GM18502 (cell line): ENCODE results near the gene NR1H4.
A peak's percentile ranks its signal among the peaks of the same experiment; 100 is the strongest.
"Not testable (repeated sequence)": the region's sequence is repeated elsewhere in the genome, so short reads cannot be mapped to it uniquely, and the experiment has no call there.

Experiments used
- ATAC-seq: cut with Tn5 transposase; IDR thresholded peaks from one replicate; pipeline ENCODE4 v1.9.1; 2021; ENCODE audit warnings: mild to moderate bottlenecking; ENCODE audit not compliant: unreplicated experiment, poor library complexity

The NR1H4 gene

DNA sequence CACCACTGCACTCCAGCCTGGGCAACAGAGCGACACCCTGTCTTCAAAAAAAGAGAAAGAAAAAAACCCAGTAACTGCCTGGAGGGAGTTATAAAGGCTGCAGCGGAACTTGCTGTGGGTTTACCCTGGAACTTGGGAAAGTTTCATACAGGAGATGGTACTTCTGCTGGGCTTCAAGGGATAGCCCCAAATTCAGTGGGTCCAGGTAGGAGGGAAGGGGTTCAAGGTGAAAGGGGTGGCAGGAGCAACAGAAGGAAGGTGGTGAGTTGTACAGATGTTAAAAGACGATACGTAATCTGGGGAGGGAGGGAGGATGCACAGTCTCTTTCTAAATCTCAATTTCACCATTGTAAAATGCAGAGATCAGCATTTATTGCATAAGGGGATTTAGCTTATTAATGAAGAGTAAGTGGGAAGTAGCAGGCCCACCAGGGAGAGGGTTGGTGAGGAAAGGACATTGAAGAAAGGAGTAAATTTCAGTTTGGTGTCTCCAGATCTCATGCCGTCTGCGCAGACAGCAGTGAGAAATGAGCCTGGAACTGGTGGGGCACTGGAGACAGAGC, 91.3 kb downstream of the NR1H4 start:
- no peak for ATAC-seq

DNA sequence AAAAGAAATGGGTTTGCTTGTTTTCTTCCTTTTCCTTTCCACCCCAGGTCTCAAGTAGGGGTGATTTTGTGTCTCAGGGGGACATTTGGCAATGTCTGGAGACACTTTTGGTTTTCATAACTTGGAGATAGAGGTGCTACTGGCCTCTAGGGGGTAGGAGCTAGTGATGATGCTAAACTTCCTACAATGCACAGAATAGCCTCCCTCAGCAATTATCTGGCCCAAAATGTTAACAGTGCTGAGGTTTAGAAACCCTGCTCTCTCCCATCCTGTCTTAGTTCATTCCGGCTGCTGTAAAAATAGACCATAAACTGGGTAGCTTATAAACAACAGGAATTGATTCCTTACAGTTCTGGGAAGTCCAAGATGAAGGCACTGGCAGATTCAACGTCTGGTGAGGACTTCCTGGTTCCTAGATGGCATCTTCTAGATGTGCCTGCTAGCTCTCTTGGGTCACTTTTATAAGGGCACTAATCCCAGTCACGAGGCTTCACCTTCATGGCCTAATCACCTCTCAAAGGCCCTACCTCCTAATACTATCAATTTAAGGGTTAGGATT, 92.4 kb downstream of the NR1H4 start:
- no peak for ATAC-seq

DNA sequence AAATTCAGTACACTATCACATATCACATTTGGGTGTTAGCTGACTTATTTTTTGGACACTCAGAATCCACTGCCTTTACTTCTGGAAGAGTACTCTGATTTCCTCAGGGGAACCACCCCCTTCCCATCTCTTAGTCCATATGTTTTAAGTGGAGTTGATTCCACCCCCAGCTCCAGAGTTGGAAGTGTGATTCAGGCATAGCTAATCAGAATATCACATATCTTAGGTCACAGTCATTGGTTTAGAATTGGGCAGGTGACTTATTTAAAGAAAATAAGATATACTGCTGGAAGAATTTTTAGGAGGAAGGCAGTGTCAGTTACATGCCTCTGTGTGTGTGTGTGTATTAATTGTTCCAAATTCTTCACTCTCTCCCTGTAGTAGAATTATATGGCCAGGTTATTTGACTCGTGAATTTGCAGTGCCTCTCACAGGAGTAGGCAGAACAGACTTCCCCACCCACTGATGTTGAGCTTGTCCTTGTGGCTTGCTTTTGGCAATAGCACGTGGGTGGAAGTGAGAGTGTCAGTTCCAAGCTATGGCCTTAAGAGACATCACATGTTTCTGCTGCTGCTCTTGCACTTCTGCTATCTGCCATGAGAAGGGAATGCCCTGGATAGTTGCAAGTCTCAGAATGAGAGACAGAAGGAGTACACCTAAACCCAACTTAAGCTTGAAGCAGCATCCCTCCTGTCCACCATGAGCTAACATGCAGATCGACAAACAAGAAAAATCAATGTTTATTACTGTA, 93.4 kb downstream of the NR1H4 start:
- peak; percentile 98 for ATAC-seq

DNA sequence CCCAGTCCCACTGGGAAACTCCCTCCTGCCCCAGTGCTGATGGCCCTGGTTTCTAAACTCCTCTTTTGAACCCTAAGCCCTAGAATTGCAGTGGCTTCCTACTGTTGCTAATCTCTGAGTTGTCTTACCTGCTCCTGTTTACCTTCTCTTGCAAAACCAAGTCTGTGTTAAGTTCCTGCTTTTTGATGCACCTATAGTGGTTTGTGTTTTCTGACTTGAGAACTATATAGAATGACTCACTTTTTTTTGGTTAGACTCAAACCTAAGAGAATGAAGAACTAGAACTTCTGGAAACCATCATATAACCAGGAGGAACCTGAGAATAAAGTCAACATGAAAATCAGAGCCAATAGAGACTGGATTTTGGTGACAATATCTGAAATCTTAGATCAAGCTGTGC, 94.3 kb downstream of the NR1H4 start:
- peak; percentile 36 for ATAC-seq

GRCh38 chr12:100572184-100572583, 98.5 kb downstream of the NR1H4 start:
- ATAC-seq = no peak

- peak; percentile 96 for ATAC-seq
Observed at GRCh38 chr12:100573292-100574186, 99.9 kb downstream of the NR1H4 start, which contains the start of gene GAS2L3. GAS2L3 (plus strand) TSS chr12:100573684; CDS start chr12:100594905, 21,221 bp downstream.

DNA sequence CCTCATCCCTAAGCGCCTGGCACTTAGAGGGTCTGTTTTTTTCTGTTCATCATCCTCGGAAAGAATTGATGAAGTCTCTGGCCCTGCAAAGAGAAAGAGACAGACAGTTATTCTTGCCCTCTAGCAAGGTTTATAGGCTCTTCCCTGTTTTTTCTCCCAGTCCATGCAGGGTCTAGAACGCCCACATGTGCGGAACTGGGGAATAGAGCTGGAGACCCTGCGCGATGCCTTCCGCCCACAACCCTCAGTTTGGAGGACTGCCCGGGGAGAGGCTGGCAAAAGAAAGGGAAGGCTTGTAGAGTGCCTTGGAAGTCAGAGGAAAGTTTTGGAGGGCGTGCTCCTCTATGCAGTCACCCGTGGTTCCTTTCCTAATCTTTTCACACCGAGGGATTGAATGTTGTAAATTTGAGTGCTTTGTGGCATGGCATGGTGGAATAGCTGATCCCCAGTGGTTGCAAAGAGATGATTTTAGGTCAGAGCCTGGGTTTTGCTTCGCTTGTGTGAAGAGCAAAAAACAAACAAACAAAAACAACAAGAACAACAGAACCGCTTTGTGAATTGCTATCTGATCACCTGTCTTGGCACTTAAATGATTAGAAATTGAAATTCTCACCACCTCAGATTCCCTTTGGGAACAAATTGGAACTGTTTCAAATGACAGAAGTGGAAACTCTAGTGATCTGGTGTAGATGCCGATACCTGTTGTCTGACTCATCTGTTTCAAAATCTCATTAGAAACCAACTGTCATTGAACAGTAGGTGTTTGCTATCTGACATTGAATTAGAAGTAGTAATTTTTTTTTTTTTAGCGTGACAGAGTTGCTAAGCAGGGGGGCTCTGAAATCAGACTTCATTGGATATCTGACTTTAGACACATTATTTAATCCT, 100.8 kb downstream of the NR1H4 start:
- peak; percentile 8 for ATAC-seq

DNA sequence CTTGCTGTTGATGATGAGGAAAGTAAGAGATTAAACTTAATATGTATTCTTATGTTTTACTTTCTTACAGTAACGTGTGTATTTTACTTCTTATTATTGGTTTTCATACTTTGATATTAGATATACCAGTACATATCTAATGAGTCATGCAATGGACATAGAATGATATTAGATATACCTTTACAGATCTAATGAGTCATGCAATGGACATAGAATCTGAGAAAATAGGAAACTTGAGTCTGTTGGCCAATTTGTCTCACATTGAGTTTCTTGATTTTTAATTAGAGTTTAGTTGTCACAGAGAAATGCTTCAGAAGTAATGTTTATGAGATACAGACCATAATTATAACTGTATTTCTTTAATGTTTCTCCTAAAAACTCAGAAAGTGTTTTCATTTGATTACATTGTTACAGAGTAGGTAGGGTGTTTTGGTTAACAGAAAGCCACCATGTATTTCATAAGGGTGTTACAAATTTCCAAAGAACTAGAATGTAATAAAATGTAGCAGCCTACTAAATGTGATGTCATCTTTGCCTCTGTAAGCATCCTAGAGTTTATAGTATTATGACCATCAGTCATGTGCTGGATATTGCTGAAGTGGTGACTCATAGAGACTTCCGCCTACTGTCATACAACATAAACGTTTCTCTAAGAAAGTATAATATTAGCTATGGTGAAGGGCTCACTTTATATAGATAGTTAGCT, 102.8 kb downstream of the NR1H4 start:
- ATAC-seq = peak; percentile 35

DNA sequence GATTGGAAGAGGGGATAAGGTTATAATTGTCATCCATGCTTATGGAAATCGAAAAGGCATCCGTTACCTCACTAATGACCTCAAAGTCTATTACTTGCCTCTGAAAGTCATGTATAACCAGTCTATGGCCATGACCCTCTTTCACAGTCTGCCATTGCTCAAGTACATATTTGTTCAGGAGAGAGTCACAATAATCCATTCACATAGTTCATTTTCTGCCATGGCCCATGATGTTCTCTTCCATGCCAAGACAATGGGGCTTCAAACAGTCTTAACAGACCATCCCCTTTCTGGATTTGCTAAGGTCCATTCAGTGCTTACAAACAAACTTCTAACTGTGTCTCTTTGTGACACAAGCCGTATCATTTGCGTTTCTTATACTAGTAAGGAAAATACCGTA, 105.3 kb downstream of the NR1H4 start:
- no peak for ATAC-seq

- no peak for ATAC-seq
Observed at GRCh38 chr12:100579844-100580243, 106.2 kb downstream of the NR1H4 start.

- no peak for ATAC-seq
Observed at GRCh38 chr12:100584256-100584655, 110.6 kb downstream of the NR1H4 start.

DNA sequence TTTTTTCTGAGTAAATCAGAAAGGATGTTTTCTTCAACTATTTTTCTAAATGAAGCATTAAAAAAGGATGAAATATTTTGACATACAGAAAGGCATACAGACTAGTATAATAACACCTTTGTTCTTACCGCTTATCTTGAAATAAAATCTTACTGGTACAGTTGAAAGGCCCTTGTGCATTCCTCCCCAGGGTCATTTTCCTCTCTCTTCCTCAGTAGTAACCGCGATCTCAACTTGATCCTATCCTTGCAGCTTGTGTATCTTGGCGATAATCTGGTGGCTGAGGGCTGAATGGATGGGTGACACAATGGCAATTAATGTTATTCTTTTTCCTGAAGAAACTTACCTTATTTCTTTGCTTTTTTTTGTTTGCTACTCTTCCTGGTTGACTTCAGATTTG, 118.3 kb downstream of the NR1H4 start:
- ATAC-seq = no peak

DNA sequence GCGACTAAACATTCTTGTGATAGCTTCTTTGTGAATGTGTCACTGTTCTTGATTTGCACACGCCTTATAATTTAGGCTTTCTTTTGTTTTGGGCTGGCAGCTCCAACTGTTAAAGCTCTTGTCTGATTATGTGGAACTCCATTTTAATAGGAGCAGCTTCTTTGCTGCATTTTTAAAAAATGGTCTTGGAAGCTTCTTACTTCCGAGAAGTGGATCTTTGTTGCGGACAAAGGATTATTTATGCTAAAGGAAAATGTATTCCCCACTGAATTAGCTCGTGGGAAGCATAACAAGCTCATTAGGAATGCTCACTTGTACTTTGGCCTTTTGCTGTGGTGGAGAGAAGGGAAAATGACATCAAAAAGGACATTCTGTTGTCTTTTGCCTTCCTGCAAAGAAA, 119.8 kb downstream of the NR1H4 start:
- no peak for ATAC-seq

GRCh38 chr12:100601626-100602025, 128.0 kb downstream of the NR1H4 start:
- ATAC-seq = no peak

GRCh38 chr12:100602997-100603396, 129.3 kb downstream of the NR1H4 start:
- ATAC-seq = not testable (repeated sequence)

GRCh38 chr12:100608776-100609175, 135.1 kb downstream of the NR1H4 start:
- no peak for ATAC-seq

- ATAC-seq = no peak
Observed at GRCh38 chr12:100610666-100611430, 137.2 kb downstream of the NR1H4 start.

DNA sequence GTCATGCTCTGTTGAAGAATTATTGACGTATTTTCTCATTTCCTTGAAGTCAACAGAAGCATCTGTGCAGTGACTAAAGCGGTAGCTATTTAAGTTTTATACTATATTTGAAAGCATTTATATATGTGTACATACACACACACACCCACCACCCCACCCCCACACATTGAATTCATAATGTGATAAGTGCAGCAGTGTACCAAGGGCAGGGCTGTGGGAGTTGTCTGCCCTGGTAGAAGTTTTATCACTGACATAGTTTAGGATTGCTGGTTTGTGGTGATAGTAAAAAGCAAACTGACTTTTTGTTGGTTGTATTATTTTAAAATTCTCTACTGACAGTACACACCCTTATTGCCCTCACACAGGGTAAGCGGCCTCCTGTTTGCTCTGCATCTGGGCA, 138.9 kb downstream of the NR1H4 start:
- ATAC-seq = no peak
